Heart left ventricle (tissue), 13 donors: ENCODE measurements around the gene MALL.
"Not testable (repeated sequence)": the region's sequence is repeated elsewhere in the genome, so short reads cannot be mapped to it uniquely, and the experiment has no call there.

ENCODE experiments used
- CTCF ChIP-seq, 12 donors: fragments of 200-600 bp; sonication (generic) in 4 of 12; IDR thresholded peaks; one replicate each; pipeline versions ENCODE4 v1.5.0 to v1.8.0; 2018 to 2022; ENCODE audit warnings: antibody characterized with exemption in 12 of 12, mild to moderate bottlenecking in 5 of 12
- POLR2A ChIP-seq, 2 donors: fragments of 450-650 bp; IDR thresholded peaks; one replicate each; pipeline ENCODE4 v1.6.1; 2017; ENCODE audit warnings: antibody characterized with exemption in 2 of 2, mild to moderate bottlenecking in 2 of 2, moderate library complexity in 2 of 2
- donor health status: ischemic (EF 13 %, LVEDD 7.1; RV severe dilation, severe dysfunction).
- donor health status: DM: no; HTN: yes; CAD: no.
- donor health status: DM: no; HTN: no; CAD: no.
- donor health status: ischemic (EF 25% LVEDD 6.9; RV normal size, moderate dysfunction).
- donor health status: ischemic (EF 25% LVEDD 5.7; RV mildly dilated, moderate dysfunction).
- donor health status: ischemic (EF 35%, LVEDD 5.7; RV mildly dilated, moderate dysfunction).
- donor health status: nonischemic (EF 11% LVEDD 7.7; RV severe dilation, severe dysfunction).
- donor health status: DM: yes; HTN: yes; CAD: no.
- donor health status: PGD.
- donor health status: ischemic (EF 29% LVEDD 5.4; RV normal size, mild dysfunction).
- donor health status: nonischemic (EF 23%, LVEDD 6.1; RV moderate dilation, normal function).

GRCh38 chr2:110034935-110035334, 80.7 kb downstream of the MALL start:
- not testable (repeated sequence) for TF ChIP-seq CTCF, POLR2A (IDR thresholded peaks at IDR 0.05)
